DND-41 (cell line): ENCODE data around the gene WDR89.

Experiments used
- ATAC-seq: fragments of 200-7000 bp; cut with Tn5 transposase; 3 replicates; pipeline ENCODE4 v1.9.1; 2021; ENCODE audit warnings: low read depth; ENCODE audit not compliant: insufficient read depth
- DNase-seq: peaks from one replicate; pipeline ENCODE4 v3.0.0-alpha.2; 2020
- H2AFZ ChIP-seq: 2 replicates; pipeline ENCODE4 v1.6.0; 2012; ENCODE audit warnings: low read depth, low read length
- H3K27ac ChIP-seq: 2 replicates; pipeline ENCODE4 v1.5.1; 2012; ENCODE audit warnings: low read length, inconsistent platforms
- H3K27me3 ChIP-seq: fragments of 200-600 bp; sonication (generic); 2 replicates; pipeline ENCODE4 v1.6.0; 2012; ENCODE audit warnings: low read length, mild to moderate bottlenecking, inconsistent platforms; ENCODE audit not compliant: insufficient read depth, poor library complexity
- H3K36me3 ChIP-seq: 2 replicates; pipeline ENCODE4 v1.5.1; 2012; ENCODE audit warnings: low read length, inconsistent platforms; ENCODE audit not compliant: insufficient read depth
- H3K4me1 ChIP-seq: 2 replicates; pipeline ENCODE4 v1.5.1; 2012; ENCODE audit warnings: mild to moderate bottlenecking, low read length; ENCODE audit not compliant: insufficient read depth
- H3K4me2 ChIP-seq: 2 replicates; pipeline ENCODE4 v1.6.0; 2012; ENCODE audit warnings: mild to moderate bottlenecking, moderate library complexity, low read length, inconsistent platforms; ENCODE audit not compliant: insufficient read depth
- H3K4me3 ChIP-seq, 2 experiments: fragments of 200-600 bp in 1 of 2; shearing (Covaris generic) in 1 of 2; 2 replicates each; pipeline ENCODE4 v1.5.1; 2012 to 2016; ENCODE audit warnings: inconsistent platforms in 2 of 2, low read length in 2 of 2, mild to moderate bottlenecking in 2 of 2, low read depth in 1 of 2, moderate library complexity in 1 of 2
- H3K79me2 ChIP-seq: 2 replicates; pipeline ENCODE4 v1.6.0; 2012; ENCODE audit warnings: low read length, inconsistent platforms; ENCODE audit not compliant: insufficient read depth
- H3K9ac ChIP-seq: 2 replicates; pipeline ENCODE4 v1.6.0; 2012; ENCODE audit warnings: low read depth, mild to moderate bottlenecking, inconsistent platforms, low read length, moderate library complexity
- H3K9me3 ChIP-seq: 2 replicates; pipeline ENCODE4 v1.5.1; 2012; ENCODE audit warnings: low read length, moderate library complexity, mild to moderate bottlenecking, inconsistent platforms; ENCODE audit not compliant: insufficient read depth, severe bottlenecking
- H4K20me1 ChIP-seq: 2 replicates; pipeline ENCODE4 v1.6.0; 2012; ENCODE audit warnings: low read length; ENCODE audit not compliant: insufficient read depth
- CTCF ChIP-seq: IDR thresholded peaks from 2 replicates; pipeline ENCODE4 v1.5.1; 2012; ENCODE audit warnings: borderline replicate concordance, low read length, moderate library complexity, mild to moderate bottlenecking; ENCODE audit not compliant: poor library complexity, severe bottlenecking; ENCODE audit errors: extremely low read depth
- EZH2 ChIP-seq: IDR thresholded peaks from 3 replicates; pipeline ENCODE4 v1.6.1; 2012; ENCODE audit warnings: borderline replicate concordance, low read depth, mild to moderate bottlenecking, moderate library complexity, low read length, inconsistent platforms; ENCODE audit not compliant: severe bottlenecking

The WDR89 gene

DNA sequence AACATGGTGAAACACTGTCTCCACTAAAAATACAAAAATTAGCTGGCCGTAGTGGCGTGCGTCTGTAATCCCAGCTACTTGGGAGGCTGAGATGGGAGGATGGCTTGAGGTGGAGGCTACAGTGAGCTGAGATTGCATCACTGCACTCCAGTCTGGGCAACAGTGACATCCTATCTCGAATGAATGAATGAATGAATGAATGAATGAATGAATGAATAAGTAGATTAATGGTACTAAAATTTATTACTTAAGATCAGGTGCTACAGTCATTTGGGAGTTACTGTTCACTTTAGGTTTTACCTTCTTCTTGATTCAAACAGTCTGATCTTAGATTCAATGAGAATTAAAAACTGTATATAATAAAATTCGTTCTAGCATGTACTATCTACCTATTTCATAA, 31.6 kb upstream of the WDR89 start:
- Histone ChIP-seq H3K4me2 (no peak overlapping the region), H3K27me3 (no peaks in the 10 kb centered on the region), H4K20me1 (no peaks in the 10 kb centered on the region), H3K79me2 (no peaks in the 10 kb centered on the region), H3K4me3 (no peak overlapping the region), H3K9me3 (no peaks in the 10 kb centered on the region), H3K9ac (no peak overlapping the region), H3K36me3 (no peaks in the 10 kb centered on the region), H2AFZ (no peak overlapping the region), H3K27ac (no peak overlapping the region), H3K4me1 (no peaks in the 10 kb centered on the region)
- TF ChIP-seq CTCF (no peak), EZH2 (no peak)
- ATAC-seq (no peak), DNase-seq (no peak)

DNA sequence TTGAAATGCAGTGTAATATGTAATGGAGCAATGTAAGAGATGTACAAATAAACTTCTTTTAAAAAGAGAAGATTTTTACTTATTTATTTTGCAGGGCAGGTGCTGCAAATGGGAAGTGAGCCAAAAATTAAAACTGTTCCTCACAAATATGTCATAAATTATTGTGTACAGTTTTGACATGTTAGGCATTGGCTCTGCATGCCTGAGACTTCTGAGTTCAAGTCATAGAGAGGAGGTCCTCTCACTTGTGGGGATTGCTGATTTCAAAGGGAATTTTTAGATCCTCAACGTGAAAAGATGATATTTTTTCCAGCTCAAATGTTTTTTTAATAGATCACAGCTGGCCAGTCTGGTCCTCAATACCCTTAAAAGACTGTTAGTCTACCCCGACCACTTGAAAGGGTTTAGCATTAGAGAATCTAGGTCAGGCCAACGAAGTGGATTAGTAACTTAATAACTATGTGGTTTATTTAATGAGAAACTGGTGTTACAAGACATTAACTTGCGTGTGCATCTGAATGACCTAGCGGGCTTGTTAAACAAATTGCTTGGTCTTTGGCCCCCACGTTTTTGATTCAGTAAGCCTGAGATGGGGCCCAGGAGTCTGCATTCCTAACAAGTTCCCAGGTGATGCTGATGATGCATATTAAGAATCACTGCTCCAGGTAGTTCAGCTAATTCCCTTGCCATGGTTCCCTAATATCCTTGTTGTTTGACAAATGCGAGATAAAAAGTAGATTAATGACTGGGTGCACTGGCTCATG, 30.9 kb upstream of the WDR89 start:
- TF ChIP-seq CTCF, result no peak
- no peak for TF ChIP-seq EZH2

DNA sequence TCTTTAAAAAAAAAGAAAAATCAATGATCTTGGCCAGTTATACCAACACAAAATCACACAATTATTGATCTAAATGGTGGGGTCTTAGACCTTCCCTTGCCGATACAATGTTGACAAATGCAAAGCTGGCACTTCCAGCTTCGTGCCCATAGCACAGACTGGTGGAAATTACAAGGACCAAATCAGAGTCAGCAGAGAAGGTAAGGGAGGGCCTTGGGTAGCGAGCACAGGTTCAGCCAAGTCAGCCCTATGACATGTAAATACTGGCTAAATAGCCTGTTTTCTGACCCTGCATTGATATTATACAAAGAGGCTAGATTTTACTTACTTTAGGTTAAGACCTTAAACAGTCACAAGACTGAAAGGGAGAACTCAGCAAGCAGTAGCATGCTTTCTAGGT, 30.3 kb upstream of the WDR89 start:
- Histone ChIP-seq H3K9ac (no peak overlapping the region), H2AFZ (no peak overlapping the region), H3K4me1 (no peaks in the 10 kb centered on the region), H3K27ac (no peak overlapping the region), H3K79me2 (no peaks in the 10 kb centered on the region), H3K4me2 (no peak overlapping the region), H3K36me3 (no peaks in the 10 kb centered on the region), H3K9me3 (no peaks in the 10 kb centered on the region), H3K4me3 (no peak overlapping the region), H3K27me3 (no peaks in the 10 kb centered on the region), H4K20me1 (no peaks in the 10 kb centered on the region)
- DNase-seq (no peak), ATAC-seq (no peak)
- TF ChIP-seq CTCF (no peak), EZH2 (no peak)

More for the DNA sequence above, 30.9 kb upstream of the WDR89 start:
- H3K4me2 ChIP-seq, result no peak overlapping the region
- no peaks in the 10 kb centered on the region for H3K27me3 ChIP-seq
- H3K36me3 ChIP-seq, result no peaks in the 10 kb centered on the region
- no peak overlapping the region for H3K4me3 ChIP-seq
- no peaks in the 10 kb centered on the region for H3K9me3 ChIP-seq
- H3K27ac ChIP-seq, result no peak overlapping the region
- H3K9ac ChIP-seq, result no peak overlapping the region
- no peaks in the 10 kb centered on the region for H3K4me1 ChIP-seq
- no peak overlapping the region for H2AFZ ChIP-seq
- H4K20me1 ChIP-seq, result no peaks in the 10 kb centered on the region
- no peak for ATAC-seq
- no peak for DNase-seq
- H3K79me2 ChIP-seq, result no peaks in the 10 kb centered on the region

GRCh38 chr14:63670692-63671091, 29.0 kb upstream of the WDR89 start:
- DNase-seq, result no peak
- Histone ChIP-seq H2AFZ (no peak overlapping the region), H3K27me3 (no peaks in the 10 kb centered on the region), H4K20me1 (no peaks in the 10 kb centered on the region), H3K79me2 (no peaks in the 10 kb centered on the region), H3K4me2 (no peak overlapping the region), H3K27ac (no peak overlapping the region), H3K36me3 (no peaks in the 10 kb centered on the region), H3K4me3 (no peak overlapping the region), H3K9ac (no peak overlapping the region), H3K9me3 (no peaks in the 10 kb centered on the region), H3K4me1 (no peaks in the 10 kb centered on the region)
- no peak for ATAC-seq
- no peak for TF ChIP-seq EZH2
- no peak for TF ChIP-seq CTCF
